ENCODE measurements around the gene KLF11.
"Not testable (repeated sequence)": the region's sequence is repeated elsewhere in the genome, so short reads cannot be mapped to it uniquely, and the experiment has no call there.

KLF11 gene

DNA sequence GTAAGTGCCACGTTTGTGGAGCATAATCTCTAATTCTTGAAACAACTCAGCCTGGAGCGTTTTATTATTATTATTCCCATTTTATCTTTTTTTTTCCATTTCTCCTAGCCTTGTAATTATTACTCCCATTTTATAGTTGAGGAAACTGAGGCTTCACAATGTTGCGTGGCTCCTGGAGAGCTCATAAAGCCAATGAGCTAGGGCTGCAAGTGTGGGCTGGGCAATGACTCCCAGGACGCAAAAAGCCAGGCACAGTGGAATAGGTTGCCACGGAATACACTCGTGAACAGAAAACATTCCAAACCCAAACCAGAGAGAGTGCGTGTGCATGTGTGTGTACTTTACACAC lies 13.5 kb upstream of the KLF11 start:
- no peak overlapping the region for H2BK5ac ChIP-seq (ENCODE audit: low read depth, low read length, poor library complexity)

DNA sequence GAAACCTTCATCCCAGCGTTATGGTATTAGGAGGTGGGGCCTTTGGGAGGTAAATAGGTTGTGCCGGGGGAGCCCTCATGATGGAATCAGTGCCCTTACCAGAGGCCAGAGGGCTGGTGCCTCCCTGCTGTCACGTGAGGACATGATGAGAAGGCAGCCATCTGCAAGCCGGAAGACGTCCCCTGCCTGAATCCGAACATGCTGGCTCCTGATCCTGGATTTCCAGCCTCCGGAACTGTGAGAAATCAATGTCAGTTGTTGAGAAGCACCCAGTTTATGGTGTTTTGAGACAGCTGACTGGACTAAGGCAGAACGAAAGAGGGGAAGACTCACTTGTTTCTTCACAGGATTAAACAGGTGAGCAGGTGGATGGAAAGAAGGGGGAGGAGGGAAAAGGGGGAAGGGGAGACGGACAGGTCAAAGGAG lies 13.0 kb upstream of the KLF11 start:
- no peak overlapping the region for H2BK5ac ChIP-seq (ENCODE audit: low read depth, low read length, poor library complexity)
- no peak overlapping the region for H3K4me2 ChIP-seq (ENCODE audit: low read length)
- H3K14ac ChIP-seq (ENCODE audit: low read length): no peak overlapping the region
- no peak overlapping the region for H3K9ac ChIP-seq (ENCODE audit: low read length)
- H3K9me3 ChIP-seq (ENCODE audit: insufficient read depth, low read depth, low read length): peaks cover 2% of the 10 kb centered on the region
- no peak overlapping the region for H2BK12ac ChIP-seq (ENCODE audit: low read length)
- no peak for DNase-seq
- H3K27ac ChIP-seq (ENCODE audit: low read depth, low read length): no peak overlapping the region
- no peak overlapping the region for H2AFZ ChIP-seq (ENCODE audit: insufficient read depth, low read length, poor library complexity)
- H4K91ac ChIP-seq (ENCODE audit: low read depth, low read length): no peak overlapping the region
- H2AK5ac ChIP-seq (ENCODE audit: low read length): no peak overlapping the region
- no peak overlapping the region for H2BK120ac ChIP-seq (ENCODE audit: insufficient read depth, low read length, poor library complexity)
- no peak overlapping the region for H4K8ac ChIP-seq (ENCODE audit: low read depth, low read length)
- peaks cover 13 to 14% of the 10 kb centered on the region in 2 experiments for H3K4me1 ChIP-seq (ENCODE audit: control insufficient read depth in 1 of 2, insufficient read depth in 2 of 2, low read length in 2 of 2)
- no CpG with 5 or more reads among the region's 9 CpGs for WGBS (ENCODE audit: extremely low coverage, insufficient coverage, insufficient read length)
- H3K4ac ChIP-seq (ENCODE audit: low read depth, low read length): no peak overlapping the region
- H3K79me2 ChIP-seq (ENCODE audit: control insufficient read depth, insufficient read depth, low read length, poor library complexity): no peaks in the 10 kb centered on the region
- no peaks in the 10 kb centered on the region for H3K27me3 ChIP-seq (ENCODE audit: insufficient read depth, low read length)
- peaks cover 8% of the 10 kb centered on the region for H3K79me1 ChIP-seq (ENCODE audit: low read length)
- H3K4me3 ChIP-seq (ENCODE audit: low read depth, low read length): no peak overlapping the region
- H3K23ac ChIP-seq (ENCODE audit: low read length): no peak overlapping the region
- no peaks in the 10 kb centered on the region for H3K36me3 ChIP-seq (ENCODE audit: control insufficient read depth in 1 of 2, insufficient read depth in 2 of 2, low read length in 2 of 2)
- H3K18ac ChIP-seq (ENCODE audit: low read length): no peak overlapping the region
- H4K12ac ChIP-seq (ENCODE audit: low read depth, low read length): no peak overlapping the region

More for the DNA sequence above, 13.5 kb upstream of the KLF11 start:
- Histone ChIP-seq H2BK120ac (ENCODE audit: insufficient read depth, low read length, poor library complexity) (no peak overlapping the region), H3K18ac (ENCODE audit: low read length) (no peak overlapping the region), H3K4me1 (ENCODE audit: control insufficient read depth in 1 of 2, insufficient read depth in 2 of 2, low read length in 2 of 2) (peaks cover 13 to 14% of the 10 kb centered on the region in 2 experiments), H2AK5ac (ENCODE audit: low read length) (no peak overlapping the region), H3K9me3 (ENCODE audit: insufficient read depth, low read depth, low read length) (peaks cover 2% of the 10 kb centered on the region), H3K79me1 (ENCODE audit: low read length) (peaks cover 8% of the 10 kb centered on the region), H3K79me2 (ENCODE audit: control insufficient read depth, insufficient read depth, low read length, poor library complexity) (no peaks in the 10 kb centered on the region), H3K27ac (ENCODE audit: low read depth, low read length) (no peak overlapping the region), H2AFZ (ENCODE audit: insufficient read depth, low read length, poor library complexity) (no peak overlapping the region), H3K36me3 (ENCODE audit: control insufficient read depth in 1 of 2, insufficient read depth in 2 of 2, low read length in 2 of 2) (no peaks in the 10 kb centered on the region), H3K14ac (ENCODE audit: low read length) (no peak overlapping the region), H3K4ac (ENCODE audit: low read depth, low read length) (no peak overlapping the region), H3K23ac (ENCODE audit: low read length) (no peak overlapping the region), H3K9ac (ENCODE audit: low read length) (no peak overlapping the region), H3K4me2 (ENCODE audit: low read length) (no peak overlapping the region), H4K8ac (ENCODE audit: low read depth, low read length) (no peak overlapping the region), H3K4me3 (ENCODE audit: low read depth, low read length) (no peak overlapping the region), H4K91ac (ENCODE audit: low read depth, low read length) (no peak overlapping the region), H2BK12ac (ENCODE audit: low read length) (no peak overlapping the region), H3K27me3 (ENCODE audit: insufficient read depth, low read length) (no peaks in the 10 kb centered on the region), H4K12ac (ENCODE audit: low read depth, low read length) (no peak overlapping the region)
- no CpG with 5 or more reads among the region's 7 CpGs for WGBS (ENCODE audit: extremely low coverage, insufficient coverage, insufficient read length)
- DNase-seq: no peak

- H3K4ac ChIP-seq (ENCODE audit: low read depth, low read length); H3K4me2 ChIP-seq (ENCODE audit: low read length); H3K36me3 ChIP-seq (ENCODE audit: control insufficient read depth in 1 of 2, insufficient read depth in 2 of 2, low read length in 2 of 2); H4K8ac ChIP-seq (ENCODE audit: low read depth, low read length); DNase-seq; H4K91ac ChIP-seq (ENCODE audit: low read depth, low read length); H3K79me2 ChIP-seq (ENCODE audit: control insufficient read depth, insufficient read depth, low read length, poor library complexity); H3K14ac ChIP-seq (ENCODE audit: low read length); H4K12ac ChIP-seq (ENCODE audit: low read depth, low read length); H3K23ac ChIP-seq (ENCODE audit: low read length); H2BK12ac ChIP-seq (ENCODE audit: low read length); H3K18ac ChIP-seq (ENCODE audit: low read length); H2BK120ac ChIP-seq (ENCODE audit: insufficient read depth, low read length, poor library complexity); H3K9me3 ChIP-seq (ENCODE audit: insufficient read depth, low read depth, low read length); H2BK5ac ChIP-seq (ENCODE audit: low read depth, low read length, poor library complexity); H2AK5ac ChIP-seq (ENCODE audit: low read length); H3K9ac ChIP-seq (ENCODE audit: low read length); H2AFZ ChIP-seq (ENCODE audit: insufficient read depth, low read length, poor library complexity); H3K4me3 ChIP-seq (ENCODE audit: low read depth, low read length); H3K27ac ChIP-seq (ENCODE audit: low read depth, low read length); H3K79me1 ChIP-seq (ENCODE audit: low read length); H3K27me3 ChIP-seq (ENCODE audit: insufficient read depth, low read length): not testable (repeated sequence)
- no CpG with 5 or more reads among the region's 8 CpGs for WGBS (ENCODE audit: extremely low coverage, insufficient coverage, insufficient read length)
- peaks cover 13 to 14% of the 10 kb centered on the region in 2 experiments for H3K4me1 ChIP-seq (ENCODE audit: control insufficient read depth in 1 of 2, insufficient read depth in 2 of 2, low read length in 2 of 2)
These were observed 12.6 kb upstream of the KLF11 start for GRCh38 chr2:10030798-10031197.

DNA sequence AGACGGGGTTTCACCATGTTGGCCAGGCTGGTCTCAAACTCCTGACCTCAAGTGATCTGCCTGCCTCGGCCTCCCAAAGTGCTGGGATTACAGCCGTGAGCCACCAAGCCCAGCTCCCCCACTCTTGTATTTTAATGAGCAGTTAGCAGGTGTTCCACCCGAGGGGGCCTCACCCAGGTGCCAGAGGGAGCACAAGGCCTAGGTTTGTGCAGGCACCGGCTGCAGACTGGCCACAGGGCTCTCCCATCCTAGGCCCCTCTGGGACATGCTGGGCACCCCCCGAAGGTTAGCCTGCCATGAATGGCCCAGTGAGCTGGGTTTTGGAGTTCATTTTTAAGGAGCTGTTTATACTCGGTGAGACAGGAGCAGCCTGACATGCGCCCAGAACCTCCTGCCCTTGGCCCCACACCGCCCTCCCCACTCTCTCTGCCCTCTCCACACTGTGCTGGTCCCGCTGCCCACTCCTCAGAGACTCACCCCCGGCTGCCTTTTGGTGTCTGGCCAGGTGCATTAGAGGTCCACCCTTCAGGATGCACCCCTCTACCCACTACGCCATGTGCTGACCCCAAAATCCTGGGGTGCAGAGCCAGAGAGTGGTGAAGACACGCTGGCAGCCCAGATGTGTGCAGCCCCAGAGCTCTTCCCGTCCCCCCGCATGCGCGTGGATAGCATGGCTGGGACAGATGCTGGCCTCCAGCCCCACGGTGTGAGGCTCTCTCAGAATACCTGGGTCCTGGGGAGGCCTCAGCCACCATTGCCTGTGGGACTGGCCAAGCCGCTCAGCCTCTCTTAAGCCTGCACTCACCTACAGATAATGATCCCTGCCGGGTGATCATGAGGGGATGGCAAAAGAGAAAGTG lies 11.2 kb upstream of the KLF11 start:
- peaks cover 13 to 14% of the 10 kb centered on the region in 2 experiments for H3K4me1 ChIP-seq (ENCODE audit: control insufficient read depth in 1 of 2, insufficient read depth in 2 of 2, low read length in 2 of 2)
- no peak overlapping the region for H4K91ac ChIP-seq (ENCODE audit: low read depth, low read length)
- H3K36me3 ChIP-seq (ENCODE audit: control insufficient read depth in 1 of 2, insufficient read depth in 2 of 2, low read length in 2 of 2): no peaks in the 10 kb centered on the region
- H4K8ac ChIP-seq (ENCODE audit: low read depth, low read length): no peak overlapping the region
- no peak overlapping the region for H3K4me2 ChIP-seq (ENCODE audit: low read length)
- no peaks in the 10 kb centered on the region for H3K27me3 ChIP-seq (ENCODE audit: insufficient read depth, low read length)
- no peak overlapping the region for H3K23ac ChIP-seq (ENCODE audit: low read length)
- no peak overlapping the region for H2BK120ac ChIP-seq (ENCODE audit: insufficient read depth, low read length, poor library complexity)
- no CpG with 5 or more reads among the region's 20 CpGs for WGBS (ENCODE audit: extremely low coverage, insufficient coverage, insufficient read length)
- no peak overlapping the region for H3K27ac ChIP-seq (ENCODE audit: low read depth, low read length)
- H3K79me1 ChIP-seq (ENCODE audit: low read length): peaks cover 8% of the 10 kb centered on the region
- no peak overlapping the region for H3K4me3 ChIP-seq (ENCODE audit: low read depth, low read length)
- no peak overlapping the region for H3K9ac ChIP-seq (ENCODE audit: low read length)
- peaks cover 2% of the 10 kb centered on the region for H3K9me3 ChIP-seq (ENCODE audit: insufficient read depth, low read depth, low read length)
- no peak overlapping the region for H3K14ac ChIP-seq (ENCODE audit: low read length)
- no peak for DNase-seq
- no peak overlapping the region for H2BK5ac ChIP-seq (ENCODE audit: low read depth, low read length, poor library complexity)
- no peak overlapping the region for H4K12ac ChIP-seq (ENCODE audit: low read depth, low read length)
- H2AK5ac ChIP-seq (ENCODE audit: low read length): no peak overlapping the region
- no peak overlapping the region for H3K4ac ChIP-seq (ENCODE audit: low read depth, low read length)
- no peaks in the 10 kb centered on the region for H3K79me2 ChIP-seq (ENCODE audit: control insufficient read depth, insufficient read depth, low read length, poor library complexity)
- no peak overlapping the region for H2AFZ ChIP-seq (ENCODE audit: insufficient read depth, low read length, poor library complexity)
- no peak overlapping the region for H3K18ac ChIP-seq (ENCODE audit: low read length)
- H2BK12ac ChIP-seq (ENCODE audit: low read length): no peak overlapping the region
